DND-41 (cell line): ENCODE results near the gene MROH2A.

ENCODE experiments used
- ATAC-seq: fragments of 200-7000 bp; cut with Tn5 transposase; 3 replicates; pipeline ENCODE4 v1.9.1; 2021; ENCODE audit warnings: low read depth; ENCODE audit not compliant: insufficient read depth
- DNase-seq: peaks from one replicate; pipeline ENCODE4 v3.0.0-alpha.2; 2020
- H2AFZ ChIP-seq: 2 replicates; pipeline ENCODE4 v1.6.0; 2012; ENCODE audit warnings: low read depth, low read length
- H3K27ac ChIP-seq: 2 replicates; pipeline ENCODE4 v1.5.1; 2012; ENCODE audit warnings: low read length, inconsistent platforms
- H3K27me3 ChIP-seq: fragments of 200-600 bp; sonication (generic); 2 replicates; pipeline ENCODE4 v1.6.0; 2012; ENCODE audit warnings: low read length, mild to moderate bottlenecking, inconsistent platforms; ENCODE audit not compliant: insufficient read depth, poor library complexity
- H3K36me3 ChIP-seq: 2 replicates; pipeline ENCODE4 v1.5.1; 2012; ENCODE audit warnings: low read length, inconsistent platforms; ENCODE audit not compliant: insufficient read depth
- H3K4me1 ChIP-seq: 2 replicates; pipeline ENCODE4 v1.5.1; 2012; ENCODE audit warnings: mild to moderate bottlenecking, low read length; ENCODE audit not compliant: insufficient read depth
- H3K4me2 ChIP-seq: 2 replicates; pipeline ENCODE4 v1.6.0; 2012; ENCODE audit warnings: mild to moderate bottlenecking, moderate library complexity, low read length, inconsistent platforms; ENCODE audit not compliant: insufficient read depth
- H3K4me3 ChIP-seq, 2 experiments: fragments of 200-600 bp in 1 of 2; shearing (Covaris generic) in 1 of 2; 2 replicates each; pipeline ENCODE4 v1.5.1; 2012 to 2016; ENCODE audit warnings: inconsistent platforms in 2 of 2, low read length in 2 of 2, mild to moderate bottlenecking in 2 of 2, low read depth in 1 of 2, moderate library complexity in 1 of 2
- H3K79me2 ChIP-seq: 2 replicates; pipeline ENCODE4 v1.6.0; 2012; ENCODE audit warnings: low read length, inconsistent platforms; ENCODE audit not compliant: insufficient read depth
- H3K9ac ChIP-seq: 2 replicates; pipeline ENCODE4 v1.6.0; 2012; ENCODE audit warnings: low read depth, mild to moderate bottlenecking, inconsistent platforms, low read length, moderate library complexity
- H3K9me3 ChIP-seq: 2 replicates; pipeline ENCODE4 v1.5.1; 2012; ENCODE audit warnings: low read length, moderate library complexity, mild to moderate bottlenecking, inconsistent platforms; ENCODE audit not compliant: insufficient read depth, severe bottlenecking
- H4K20me1 ChIP-seq: 2 replicates; pipeline ENCODE4 v1.6.0; 2012; ENCODE audit warnings: low read length; ENCODE audit not compliant: insufficient read depth
- CTCF ChIP-seq: IDR thresholded peaks from 2 replicates; pipeline ENCODE4 v1.5.1; 2012; ENCODE audit warnings: borderline replicate concordance, low read length, moderate library complexity, mild to moderate bottlenecking; ENCODE audit not compliant: poor library complexity, severe bottlenecking; ENCODE audit errors: extremely low read depth
- EZH2 ChIP-seq: IDR thresholded peaks from 3 replicates; pipeline ENCODE4 v1.6.1; 2012; ENCODE audit warnings: borderline replicate concordance, low read depth, mild to moderate bottlenecking, moderate library complexity, low read length, inconsistent platforms; ENCODE audit not compliant: severe bottlenecking

MROH2A gene

GRCh38 chr2:233799716-233800115 lies 21.6 kb downstream of the MROH2A start:
- Histone ChIP-seq H3K4me1 (no peaks in the 10 kb centered on the region), H3K9me3 (no peaks in the 10 kb centered on the region), H4K20me1 (no peaks in the 10 kb centered on the region), H3K4me3 (no peak overlapping the region), H3K79me2 (no peaks in the 10 kb centered on the region), H3K4me2 (no peak overlapping the region), H3K9ac (no peak overlapping the region), H3K36me3 (no peaks in the 10 kb centered on the region), H2AFZ (no peak overlapping the region), H3K27me3 (no peaks in the 10 kb centered on the region), H3K27ac (no peak overlapping the region)
- no peak for ATAC-seq
- no peak for DNase-seq
- no peak for TF ChIP-seq CTCF
- no peak for TF ChIP-seq EZH2

DNA sequence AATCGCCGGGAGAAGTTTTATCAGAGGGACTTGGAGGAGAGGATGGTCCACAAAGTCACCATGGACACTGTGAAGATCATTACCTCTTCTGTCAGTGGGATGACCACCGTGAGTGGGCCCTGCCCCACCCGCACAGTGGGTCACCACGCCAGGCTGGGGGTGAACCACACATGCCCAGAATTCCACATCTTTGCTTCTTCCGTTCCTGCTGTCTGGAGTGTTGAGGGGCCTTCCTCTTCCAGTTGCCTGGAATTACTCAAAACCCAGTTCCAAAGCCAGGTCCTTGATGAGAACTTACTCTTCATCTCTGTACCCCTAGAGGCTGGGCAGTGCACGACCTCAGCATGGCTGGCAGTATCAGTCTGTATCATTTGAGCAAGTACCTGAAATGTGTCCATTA lies 22.1 kb downstream of the MROH2A start:
- Histone ChIP-seq H3K4me2 (no peak overlapping the region), H3K27ac (no peak overlapping the region), H3K36me3 (no peaks in the 10 kb centered on the region), H4K20me1 (no peaks in the 10 kb centered on the region), H3K4me3 (no peak overlapping the region), H3K4me1 (no peaks in the 10 kb centered on the region), H3K27me3 (no peaks in the 10 kb centered on the region), H3K9me3 (no peaks in the 10 kb centered on the region), H2AFZ (no peak overlapping the region), H3K79me2 (no peaks in the 10 kb centered on the region), H3K9ac (no peak overlapping the region)
- ATAC-seq: no peak
- TF ChIP-seq EZH2 (no peak), CTCF (no peak)
- DNase-seq: no peak

DNA sequence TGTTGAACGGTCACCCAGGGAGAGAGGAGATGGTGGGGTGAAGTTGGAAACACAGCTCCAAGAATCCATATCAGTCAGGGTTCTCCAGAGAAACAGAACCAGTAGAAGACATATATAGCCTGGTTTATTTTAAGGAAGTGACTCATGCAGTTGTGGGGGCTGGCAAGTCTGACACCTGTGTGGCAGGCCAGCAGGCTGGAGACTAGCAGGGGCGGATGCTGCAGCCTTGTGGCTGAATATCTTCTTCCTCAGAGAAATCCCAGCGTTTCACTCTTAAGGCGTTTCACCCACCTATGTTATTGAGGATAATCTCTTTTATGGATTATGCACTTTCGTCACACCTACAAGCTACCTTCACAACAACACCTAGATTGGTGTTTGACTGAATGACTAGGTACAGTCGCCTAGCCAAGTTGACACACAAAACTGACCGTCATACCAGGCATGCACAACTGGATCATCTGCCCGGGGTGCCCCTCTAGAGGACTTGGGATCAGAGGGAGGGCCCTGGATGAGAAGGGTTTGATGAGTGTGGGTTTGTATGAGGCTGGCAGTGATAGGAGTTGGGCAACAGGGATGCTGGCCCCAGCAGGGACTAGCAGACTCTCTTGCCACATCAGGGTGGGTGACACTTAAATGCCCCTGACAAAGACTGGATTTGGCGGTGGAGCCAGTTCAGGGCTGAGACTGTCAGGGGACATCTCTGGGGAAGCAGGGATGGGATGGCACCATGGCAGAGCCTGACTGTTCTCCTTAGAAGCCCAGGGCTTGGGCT lies 23.4 kb downstream of the MROH2A start:
- Histone ChIP-seq H3K4me3 (no peak overlapping the region), H2AFZ (no peak overlapping the region), H3K36me3 (no peaks in the 10 kb centered on the region), H3K9ac (no peak overlapping the region), H3K4me2 (no peak overlapping the region), H3K9me3 (no peaks in the 10 kb centered on the region), H3K4me1 (no peaks in the 10 kb centered on the region), H4K20me1 (no peaks in the 10 kb centered on the region), H3K79me2 (no peaks in the 10 kb centered on the region), H3K27ac (no peak overlapping the region), H3K27me3 (no peaks in the 10 kb centered on the region)
- DNase-seq (no peak), ATAC-seq (no peak; the same call in 2 of the 3 replicates)
- no peak for TF ChIP-seq EZH2
- no peak for TF ChIP-seq CTCF
